GM10266 (cell line): ENCODE results near the gene KIAA0232.

Experiments used
- DNase-seq: peaks from one replicate; pipeline ENCODE4 v3.0.0; 2012; ENCODE audit errors: extremely low spot score
- TF ChIP-seq, protein P1 (sequence below): IDR thresholded peaks from 2 replicates; pipeline ENCODE4 v1.5.1; 2012; ENCODE audit warnings: mild to moderate bottlenecking, low read depth; ENCODE audit not compliant: control insufficient read depth, insufficient read depth; ENCODE audit errors: missing control alignments

The KIAA0232 gene

DNA sequence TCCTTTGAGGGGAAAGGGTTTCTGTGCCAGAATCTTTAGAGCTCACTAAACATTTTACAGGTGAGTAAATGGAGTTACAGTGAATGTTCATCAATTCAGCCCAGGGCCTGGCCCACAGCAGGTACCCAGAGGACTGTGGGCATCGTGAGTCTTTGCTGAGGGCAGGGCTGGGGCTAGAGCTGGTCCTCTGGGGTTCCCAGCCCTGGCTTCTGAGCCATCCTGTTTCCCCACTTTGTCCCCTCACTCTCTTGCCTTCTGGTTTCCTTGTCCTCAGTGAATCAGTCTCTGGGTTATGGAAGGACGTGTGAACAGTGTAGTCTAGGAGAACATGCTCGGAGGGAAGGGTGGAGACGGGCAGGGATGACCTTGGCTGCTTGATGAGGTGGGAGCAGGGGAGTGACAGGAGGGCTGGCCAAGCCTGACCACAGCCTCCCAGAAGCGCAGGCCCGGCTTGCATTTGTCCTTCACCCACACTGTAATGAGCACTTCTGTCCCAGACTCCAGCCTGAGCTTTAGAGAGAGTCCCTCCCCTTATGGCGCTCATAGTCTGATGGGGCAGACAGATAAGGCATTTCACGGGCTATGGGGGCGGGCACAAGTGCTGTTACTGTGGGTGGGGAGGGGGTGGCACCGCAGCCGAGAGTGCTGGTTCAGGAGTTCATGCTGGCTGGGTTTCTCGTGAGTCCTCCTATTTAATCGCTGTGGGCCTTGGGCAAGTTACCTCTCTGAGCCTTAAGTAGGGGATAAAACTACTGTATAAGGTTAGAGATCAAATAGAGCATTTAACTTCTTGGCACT, 144.4 kb downstream of the KIAA0232 start:
- no peak for DNase-seq
- TF ChIP-seq, protein P1, sequence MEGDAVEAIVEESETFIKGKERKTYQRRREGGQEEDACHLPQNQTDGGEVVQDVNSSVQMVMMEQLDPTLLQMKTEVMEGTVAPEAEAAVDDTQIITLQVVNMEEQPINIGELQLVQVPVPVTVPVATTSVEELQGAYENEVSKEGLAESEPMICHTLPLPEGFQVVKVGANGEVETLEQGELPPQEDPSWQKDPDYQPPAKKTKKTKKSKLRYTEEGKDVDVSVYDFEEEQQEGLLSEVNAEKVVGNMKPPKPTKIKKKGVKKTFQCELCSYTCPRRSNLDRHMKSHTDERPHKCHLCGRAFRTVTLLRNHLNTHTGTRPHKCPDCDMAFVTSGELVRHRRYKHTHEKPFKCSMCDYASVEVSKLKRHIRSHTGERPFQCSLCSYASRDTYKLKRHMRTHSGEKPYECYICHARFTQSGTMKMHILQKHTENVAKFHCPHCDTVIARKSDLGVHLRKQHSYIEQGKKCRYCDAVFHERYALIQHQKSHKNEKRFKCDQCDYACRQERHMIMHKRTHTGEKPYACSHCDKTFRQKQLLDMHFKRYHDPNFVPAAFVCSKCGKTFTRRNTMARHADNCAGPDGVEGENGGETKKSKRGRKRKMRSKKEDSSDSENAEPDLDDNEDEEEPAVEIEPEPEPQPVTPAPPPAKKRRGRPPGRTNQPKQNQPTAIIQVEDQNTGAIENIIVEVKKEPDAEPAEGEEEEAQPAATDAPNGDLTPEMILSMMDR = no peak

DNA sequence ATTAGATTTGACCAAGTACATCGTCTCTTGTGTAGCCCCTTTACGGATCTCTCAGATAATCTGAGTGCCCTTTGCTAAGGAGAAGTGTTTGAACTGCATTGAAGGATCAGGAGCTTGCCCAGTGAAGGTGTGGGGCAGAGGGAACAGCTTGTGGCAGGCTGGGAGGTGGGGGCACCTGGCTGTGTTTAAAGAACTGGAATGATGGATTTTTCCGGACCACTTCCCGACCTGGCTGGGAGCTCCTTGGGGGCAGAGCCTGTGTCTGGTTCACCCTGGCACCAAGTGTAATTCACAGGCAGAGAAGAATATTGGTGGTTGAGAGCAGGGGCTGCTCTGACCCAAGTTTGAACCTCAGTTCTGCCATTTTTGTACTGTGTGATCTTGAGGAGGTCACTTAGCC, 145.6 kb downstream of the KIAA0232 start:
- DNase-seq = no peak
- TF ChIP-seq, protein P1 = no peak

DNA sequence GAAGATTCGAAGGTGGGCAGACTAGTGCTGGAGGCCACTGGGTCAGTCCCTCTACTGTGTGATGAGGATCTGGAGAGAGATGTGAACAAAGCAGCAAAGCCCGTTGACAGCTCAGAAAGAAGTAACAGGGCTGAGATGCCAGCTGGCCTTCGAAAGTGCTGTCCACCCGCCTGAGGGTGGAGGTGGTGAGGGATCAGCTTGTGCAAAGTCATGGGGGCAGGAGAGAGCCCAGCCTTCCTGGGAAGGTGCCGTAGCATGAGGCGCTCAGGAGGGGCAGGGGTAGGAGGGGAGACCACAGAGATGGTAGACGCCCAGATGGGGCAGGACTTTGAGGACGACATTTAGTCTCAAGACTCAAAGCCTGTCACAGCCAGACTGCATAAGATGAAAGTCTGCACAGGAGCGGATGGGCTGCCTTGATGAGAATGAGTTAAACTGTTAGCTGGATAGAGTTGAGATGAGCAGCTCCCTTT, 146.8 kb downstream of the KIAA0232 start:
- no peak for DNase-seq
- TF ChIP-seq, protein P1 = no peak

DNA sequence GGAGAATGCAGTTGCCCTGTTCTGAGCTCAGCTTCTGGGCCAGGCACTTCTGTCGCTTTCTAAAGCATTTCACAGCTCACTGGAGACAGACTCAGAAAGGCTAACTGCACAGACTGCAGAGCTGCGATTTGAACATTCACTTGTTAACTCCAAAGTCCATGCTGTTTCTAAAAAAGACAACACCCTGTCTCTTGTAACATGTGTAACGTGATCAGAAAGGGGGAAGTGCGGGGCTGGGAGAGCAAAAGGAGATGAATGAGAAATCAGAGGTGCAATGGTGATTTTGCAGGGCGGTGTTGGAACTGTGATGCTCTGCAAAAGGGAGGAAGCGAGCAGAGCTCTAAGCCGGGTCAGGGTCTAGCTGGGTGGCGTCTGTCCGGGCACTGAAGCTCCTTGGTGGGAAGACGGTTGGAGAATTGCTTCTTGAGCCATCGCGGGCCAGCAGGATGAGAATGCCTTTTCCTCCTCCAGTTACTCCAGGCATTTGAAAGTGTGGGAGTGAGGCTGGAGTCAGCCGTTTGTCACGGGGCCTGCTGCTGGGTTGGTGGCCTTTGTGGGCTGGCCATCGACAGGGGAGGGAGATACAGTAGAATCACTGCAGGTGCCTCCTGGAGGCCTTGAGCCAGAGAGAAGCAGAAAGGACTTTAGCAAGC, 147.4 kb downstream of the KIAA0232 start:
- no peak for DNase-seq
- TF ChIP-seq, protein P1 = no peak

DNA sequence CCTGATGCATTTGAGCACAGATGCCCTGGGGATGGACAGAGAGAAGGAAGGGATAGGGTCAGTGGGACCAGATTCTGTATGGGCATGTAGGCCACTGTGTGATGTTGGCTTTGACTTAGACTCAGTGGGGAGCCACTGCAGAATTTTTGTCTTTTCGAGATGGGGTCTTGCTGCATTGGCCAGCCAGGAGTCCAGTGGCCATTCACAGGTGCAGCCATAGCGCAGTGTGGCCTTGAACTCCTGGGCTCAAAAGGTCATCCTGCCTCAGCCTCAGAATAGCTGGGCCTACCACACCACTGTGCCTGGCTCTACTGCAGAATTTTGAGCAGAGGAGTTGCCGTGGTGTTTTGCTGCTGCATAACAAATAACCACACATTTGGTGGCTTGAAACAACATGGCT, 149.9 kb downstream of the KIAA0232 start:
- TF ChIP-seq, protein P1 = no peak
- DNase-seq = no peak

DNA sequence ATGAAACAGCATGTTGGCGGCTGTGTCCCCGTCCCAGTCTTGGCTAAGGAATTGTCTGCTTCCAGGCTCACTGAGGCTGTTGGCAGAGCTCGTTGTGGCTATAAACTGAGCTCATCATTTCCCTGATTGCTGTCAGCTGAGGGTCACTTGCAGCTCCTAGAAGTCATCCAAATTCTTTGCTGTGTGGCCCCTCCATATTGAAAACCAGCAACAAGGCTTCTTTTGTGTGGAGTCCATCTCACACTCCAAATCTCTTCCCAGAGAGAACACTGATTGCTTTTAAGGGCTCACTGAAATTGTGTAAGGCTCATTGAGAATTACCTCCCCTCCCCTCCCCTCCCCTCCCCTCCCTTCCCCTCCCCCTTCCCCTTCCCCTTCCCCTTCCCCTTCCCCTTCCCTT, 150.4 kb downstream of the KIAA0232 start:
- TF ChIP-seq, protein P1 = no peak
- no peak for DNase-seq
